ENCODE results near the gene INPPL1. TPM values are rescaled to one million over a fixed set of nuclear protein-coding genes. Genes with fewer than 3 reads are reported as not detected.

The INPPL1 gene
- polyA plus RNA-seq, 1 experiment, result 164 TPM

- POLR2A ChIA-PET, result interaction anchor here (0.6 kb wide), 1 partner anchor 105 kb away, joined by 3 read pairs; no protein-coding TSS in a partner anchor
- DNase-seq (ENCODE audit: low read depth), result no peak
- TF ChIP-seq, protein P1, sequence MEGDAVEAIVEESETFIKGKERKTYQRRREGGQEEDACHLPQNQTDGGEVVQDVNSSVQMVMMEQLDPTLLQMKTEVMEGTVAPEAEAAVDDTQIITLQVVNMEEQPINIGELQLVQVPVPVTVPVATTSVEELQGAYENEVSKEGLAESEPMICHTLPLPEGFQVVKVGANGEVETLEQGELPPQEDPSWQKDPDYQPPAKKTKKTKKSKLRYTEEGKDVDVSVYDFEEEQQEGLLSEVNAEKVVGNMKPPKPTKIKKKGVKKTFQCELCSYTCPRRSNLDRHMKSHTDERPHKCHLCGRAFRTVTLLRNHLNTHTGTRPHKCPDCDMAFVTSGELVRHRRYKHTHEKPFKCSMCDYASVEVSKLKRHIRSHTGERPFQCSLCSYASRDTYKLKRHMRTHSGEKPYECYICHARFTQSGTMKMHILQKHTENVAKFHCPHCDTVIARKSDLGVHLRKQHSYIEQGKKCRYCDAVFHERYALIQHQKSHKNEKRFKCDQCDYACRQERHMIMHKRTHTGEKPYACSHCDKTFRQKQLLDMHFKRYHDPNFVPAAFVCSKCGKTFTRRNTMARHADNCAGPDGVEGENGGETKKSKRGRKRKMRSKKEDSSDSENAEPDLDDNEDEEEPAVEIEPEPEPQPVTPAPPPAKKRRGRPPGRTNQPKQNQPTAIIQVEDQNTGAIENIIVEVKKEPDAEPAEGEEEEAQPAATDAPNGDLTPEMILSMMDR (IDR thresholded peaks at IDR 0.05; ENCODE audit: insufficient read depth, low read depth, low read length), result no peak
- Histone ChIP-seq H3K27me3 (ENCODE audit: control insufficient read depth, insufficient read depth, low read length) (peaks cover 36% of the 10 kb centered on the region), H3K4me3 (ENCODE audit: low read depth, low read length) (no peak overlapping the region), H3K36me3 (ENCODE audit: control insufficient read depth, insufficient read depth, low read length) (no peaks in the 10 kb centered on the region)
- CTCF ChIA-PET, result interaction anchor here (0.5 to 1.2 kb wide), 2 partner anchors 10 to 157 kb away, joined by 3 read pairs; no protein-coding TSS in a partner anchor
Observed at GRCh38 chr11:72247584-72247983, 23.0 kb downstream of the INPPL1 start.

GRCh38 chr11:72249961-72250360 lies 25.4 kb downstream of the INPPL1 start:
- no peak for DNase-seq (ENCODE audit: low read depth)
- H3K36me3 ChIP-seq (ENCODE audit: control insufficient read depth, insufficient read depth, low read length), result no peaks in the 10 kb centered on the region
- ChIA-PET POLR2A (no interaction called here), CTCF (no interaction called here)
- H3K27me3 ChIP-seq (ENCODE audit: control insufficient read depth, insufficient read depth, low read length), result peaks cover 29% of the 10 kb centered on the region
- TF ChIP-seq, protein P1 (IDR thresholded peaks at IDR 0.05; ENCODE audit: insufficient read depth, low read depth, low read length), result no peak
- H3K4me3 ChIP-seq (ENCODE audit: low read depth, low read length), result no peak overlapping the region

- no peaks in the 10 kb centered on the region for H3K36me3 ChIP-seq (ENCODE audit: control insufficient read depth, insufficient read depth, low read length)
- H3K27me3 ChIP-seq (ENCODE audit: control insufficient read depth, insufficient read depth, low read length), result peaks cover 25% of the 10 kb centered on the region
- H3K4me3 ChIP-seq (ENCODE audit: low read depth, low read length), result no peak overlapping the region
- POLR2A ChIA-PET, result no interaction called here
- CTCF ChIA-PET, result no interaction called here
- no peak for DNase-seq (ENCODE audit: low read depth)
- TF ChIP-seq, protein P1 (IDR thresholded peaks at IDR 0.05; ENCODE audit: insufficient read depth, low read depth, low read length), result no peak
Observed at GRCh38 chr11:72250661-72251464, 26.3 kb downstream of the INPPL1 start.

- TF ChIP-seq, protein P1 (IDR thresholded peaks at IDR 0.05; ENCODE audit: insufficient read depth, low read depth, low read length), result no peak
- Histone ChIP-seq H3K4me3 (ENCODE audit: low read depth, low read length) (no peak overlapping the region), H3K27me3 (ENCODE audit: control insufficient read depth, insufficient read depth, low read length) (peaks cover 28% of the 10 kb centered on the region), H3K36me3 (ENCODE audit: control insufficient read depth, insufficient read depth, low read length) (no peaks in the 10 kb centered on the region)
- CTCF ChIA-PET, result no interaction called here
- POLR2A ChIA-PET, result no interaction called here
- DNase-seq (ENCODE audit: low read depth), result no peak
Observed at GRCh38 chr11:72251614-72252013, 27.0 kb downstream of the INPPL1 start.

DNA sequence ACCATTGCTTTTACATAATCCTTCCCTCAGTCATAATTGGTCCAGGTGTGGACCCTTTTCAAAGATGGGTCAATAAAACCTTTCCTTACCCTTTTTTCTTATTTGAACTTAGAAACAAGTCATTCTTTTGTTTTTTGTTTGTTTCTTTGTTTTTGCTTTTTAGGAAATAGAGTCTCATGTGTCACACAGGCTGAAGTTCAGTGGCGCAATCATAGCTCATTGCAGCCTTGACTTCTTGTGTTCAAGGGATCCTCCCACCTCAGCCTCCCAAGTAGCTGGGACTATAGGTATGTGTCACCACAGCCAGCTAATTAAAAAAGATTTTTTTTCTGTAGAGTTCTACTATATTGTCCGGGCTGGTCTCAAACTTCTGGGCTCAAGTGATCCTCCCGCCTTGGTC lies 28.8 kb downstream of the INPPL1 start:
- TF ChIP-seq, protein P1 (IDR thresholded peaks at IDR 0.05; ENCODE audit: insufficient read depth, low read depth, low read length), result no peak
- H3K4me3 ChIP-seq (ENCODE audit: low read depth, low read length), result no peak overlapping the region
- H3K36me3 ChIP-seq (ENCODE audit: control insufficient read depth, insufficient read depth, low read length), result no peaks in the 10 kb centered on the region
- peaks cover 23% of the 10 kb centered on the region for H3K27me3 ChIP-seq (ENCODE audit: control insufficient read depth, insufficient read depth, low read length)
- no peak for DNase-seq (ENCODE audit: low read depth)
- POLR2A ChIA-PET, result no interaction called here
- CTCF ChIA-PET, result interaction anchor here (0.7 kb wide), 1 partner anchor 55 kb away, joined by 3 read pairs; no protein-coding TSS in a partner anchor

Measured in BJ (cell line).